Hepatocyte (in vitro differentiated cells): ENCODE results near the gene SPTBN5.

Experiments used
- CTCF ChIP-seq: fragments of 200-600 bp; sonication (generic); IDR thresholded peaks from 2 replicates; pipeline ENCODE4 v1.5.1; 2016; ENCODE audit warnings: antibody characterized with exemption, mild to moderate bottlenecking; ENCODE audit not compliant: poor library complexity
- EZH2 ChIP-seq: fragments of 200-600 bp; sonication (generic); IDR thresholded peaks from 2 replicates; pipeline ENCODE4 v1.6.1; 2016; ENCODE audit warnings: antibody characterized with exemption, mild to moderate bottlenecking, borderline replicate concordance

GRCh38 chr15:41806291-41807181, 87.3 kb downstream of the SPTBN5 start:
- no peak for TF ChIP-seq CTCF
- TF ChIP-seq EZH2 = no peak
